Measurements from ENCODE around the gene NECAB2.

Gene NECAB2

DNA sequence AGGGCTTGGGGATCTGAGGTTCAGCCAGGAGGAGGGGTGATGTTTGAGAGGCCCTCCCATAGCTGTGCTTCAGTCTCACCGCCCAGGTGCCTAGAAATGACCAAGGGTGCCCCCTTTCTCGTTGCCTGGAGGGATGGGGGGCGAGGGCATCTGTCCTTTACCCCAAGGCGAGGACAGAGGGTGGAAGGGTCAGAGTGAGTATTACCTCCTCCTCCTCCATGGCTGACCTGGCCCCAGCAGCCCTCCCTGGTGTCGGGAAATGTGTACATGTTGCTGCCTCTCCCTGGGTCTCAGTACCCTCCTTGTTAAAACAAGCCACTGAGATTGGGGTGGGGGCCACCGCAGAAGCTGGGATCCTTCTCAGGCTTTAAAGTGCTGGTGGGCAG lies 2.4 kb downstream of the NECAB2 start:
- Histone ChIP-seq H2BK12ac (ENCODE audit: low read length) (no peak overlapping the region), H2AK5ac (ENCODE audit: low read length) (no peak overlapping the region), H3K27ac (ENCODE audit: low read depth, low read length) (no peak overlapping the region), H2BK120ac (ENCODE audit: insufficient read depth, low read length, poor library complexity) (no peak overlapping the region), H3K4me3 (ENCODE audit: low read depth, low read length) (no peak overlapping the region), H3K27me3 (ENCODE audit: insufficient read depth, low read length) (peaks cover 14% of the 10 kb centered on the region), H3K79me2 (ENCODE audit: control insufficient read depth, insufficient read depth, low read length, poor library complexity) (no peaks in the 10 kb centered on the region), H3K4ac (ENCODE audit: low read depth, low read length) (no peak overlapping the region), H2BK5ac (ENCODE audit: low read depth, low read length, poor library complexity) (no peak overlapping the region), H3K18ac (ENCODE audit: low read length) (no peak overlapping the region), H3K79me1 (ENCODE audit: low read length) (no peaks in the 10 kb centered on the region), H3K23ac (ENCODE audit: low read length) (no peak overlapping the region), H3K4me2 (ENCODE audit: low read length) (no peak overlapping the region), H3K4me1 (ENCODE audit: control insufficient read depth in 1 of 2, insufficient read depth in 2 of 2, low read length in 2 of 2) (no peaks in the 10 kb centered on the region), H4K12ac (ENCODE audit: low read depth, low read length) (no peak overlapping the region), H3K36me3 (ENCODE audit: control insufficient read depth in 1 of 2, insufficient read depth in 2 of 2, low read length in 2 of 2) (no peaks in the 10 kb centered on the region), H4K91ac (ENCODE audit: low read depth, low read length) (no peak overlapping the region), H3K14ac (ENCODE audit: low read length) (no peak overlapping the region), H2AFZ (ENCODE audit: insufficient read depth, low read length, poor library complexity) (no peak overlapping the region), H3K9ac (ENCODE audit: low read length) (no peak overlapping the region), H3K9me3 (ENCODE audit: insufficient read depth, low read depth, low read length) (peaks cover 3% of the 10 kb centered on the region), H4K8ac (ENCODE audit: low read depth, low read length) (no peak overlapping the region)
- no CpG with 5 or more reads among the region's 6 CpGs for WGBS (ENCODE audit: extremely low coverage, insufficient coverage, insufficient read length)
- no peak for DNase-seq

DNA sequence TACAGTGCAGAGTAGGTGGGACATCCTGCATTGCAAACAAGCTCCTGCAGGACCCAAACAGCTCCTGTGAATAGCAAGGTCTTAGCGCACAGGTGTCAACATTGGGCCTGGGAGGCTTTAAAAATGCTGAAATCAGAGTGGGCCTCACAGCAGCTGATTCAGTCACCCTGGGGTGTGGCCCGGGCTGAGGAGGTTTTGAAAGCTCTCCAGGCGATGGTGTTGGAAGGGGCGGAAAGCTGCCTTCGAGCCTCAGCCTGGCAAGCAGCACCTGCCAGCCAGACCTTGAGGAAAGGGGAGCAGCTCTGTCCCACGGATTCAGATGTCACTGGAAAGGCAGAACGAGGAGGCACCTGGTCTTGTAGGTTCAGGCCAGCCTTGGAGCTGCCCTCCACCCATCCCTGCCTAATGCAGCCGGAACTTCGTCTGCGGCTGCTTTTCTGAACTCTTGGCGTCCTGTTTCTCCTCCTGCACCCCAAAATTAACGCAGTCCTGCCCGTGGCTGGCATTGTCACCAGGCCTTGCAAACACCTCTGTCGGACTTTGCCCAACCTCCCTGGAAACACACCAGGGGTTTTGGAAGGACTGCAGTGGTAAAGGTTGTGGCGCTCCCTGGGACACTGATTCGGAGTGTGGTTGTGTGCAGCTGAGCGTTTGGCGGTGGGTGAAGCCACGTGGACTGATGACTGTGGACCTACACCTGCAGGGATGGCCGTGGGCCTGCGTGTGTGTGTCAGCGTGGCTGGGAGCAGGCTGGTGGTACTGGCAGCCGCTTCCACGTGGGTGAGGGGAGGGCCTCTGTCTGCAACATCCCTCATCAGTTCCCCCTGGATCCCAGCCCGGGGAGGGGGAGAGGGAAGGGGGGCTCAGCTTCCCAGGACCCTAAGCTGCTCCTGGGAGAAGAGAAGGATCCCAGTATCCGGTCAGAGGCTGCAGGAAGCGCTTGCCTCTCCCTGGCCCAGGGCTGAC lies 3.4 kb downstream of the NECAB2 start:
- H3K4me3 ChIP-seq (ENCODE audit: low read depth, low read length), result no peak overlapping the region

DNA sequence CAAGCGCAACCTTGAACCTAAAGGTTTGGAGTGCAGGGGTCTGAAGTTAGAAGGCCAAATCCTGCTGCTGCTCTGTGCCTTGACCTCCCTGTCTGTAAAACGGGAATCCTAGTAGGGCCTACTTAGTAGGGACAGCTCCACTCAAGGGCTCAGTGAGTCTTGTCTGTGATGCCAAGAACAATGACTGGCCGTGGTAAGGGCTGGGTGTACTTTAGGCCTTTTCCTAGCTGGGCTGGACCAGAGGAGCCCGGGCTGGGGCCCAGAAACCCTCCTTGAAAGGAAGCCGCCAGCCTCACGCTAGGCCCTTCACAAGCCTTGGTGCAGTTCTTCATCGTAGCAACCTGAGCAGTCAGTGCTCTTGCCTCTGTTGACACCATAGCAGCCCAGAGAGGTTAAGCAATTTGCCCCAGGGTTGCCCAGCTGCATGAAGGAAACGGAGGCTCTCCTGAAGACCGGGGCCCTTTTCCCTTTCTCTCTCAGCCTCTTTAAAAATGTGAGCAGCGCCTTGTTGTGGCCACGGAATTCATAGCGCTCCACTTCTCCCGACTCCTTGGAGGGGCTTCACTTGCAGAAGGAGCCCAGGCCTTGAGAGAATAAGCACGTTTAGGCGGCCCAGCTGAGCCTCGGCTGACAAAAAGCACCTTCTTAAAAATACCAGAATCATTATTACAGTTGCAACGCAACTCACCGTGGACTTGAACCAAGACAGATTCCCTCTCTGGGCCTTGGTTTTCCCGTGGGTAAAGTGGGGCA lies 4.4 kb downstream of the NECAB2 start:
- Histone ChIP-seq H2BK12ac (ENCODE audit: low read length) (no peak overlapping the region), H4K12ac (ENCODE audit: low read depth, low read length) (no peak overlapping the region), H3K27ac (ENCODE audit: low read depth, low read length) (no peak overlapping the region), H3K23ac (ENCODE audit: low read length) (no peak overlapping the region), H3K4me2 (ENCODE audit: low read length) (no peak overlapping the region), H3K4ac (ENCODE audit: low read depth, low read length) (no peak overlapping the region), H3K18ac (ENCODE audit: low read length) (no peak overlapping the region), H3K4me3 (ENCODE audit: low read depth, low read length) (no peak overlapping the region), H2BK5ac (ENCODE audit: low read depth, low read length, poor library complexity) (no peak overlapping the region), H2AK5ac (ENCODE audit: low read length) (no peak overlapping the region), H3K4me1 (ENCODE audit: control insufficient read depth in 1 of 2, insufficient read depth in 2 of 2, low read length in 2 of 2) (no peaks in the 10 kb centered on the region), H3K36me3 (ENCODE audit: control insufficient read depth in 1 of 2, insufficient read depth in 2 of 2, low read length in 2 of 2) (no peaks in the 10 kb centered on the region), H3K27me3 (ENCODE audit: insufficient read depth, low read length) (peaks cover 14% of the 10 kb centered on the region), H3K79me2 (ENCODE audit: control insufficient read depth, insufficient read depth, low read length, poor library complexity) (no peaks in the 10 kb centered on the region), H3K9me3 (ENCODE audit: insufficient read depth, low read depth, low read length) (peaks cover 7% of the 10 kb centered on the region), H4K8ac (ENCODE audit: low read depth, low read length) (no peak overlapping the region), H2AFZ (ENCODE audit: insufficient read depth, low read length, poor library complexity) (no peak overlapping the region), H3K14ac (ENCODE audit: low read length) (no peak overlapping the region), H3K79me1 (ENCODE audit: low read length) (no peaks in the 10 kb centered on the region), H4K91ac (ENCODE audit: low read depth, low read length) (no peak overlapping the region), H3K9ac (ENCODE audit: low read length) (no peak overlapping the region), H2BK120ac (ENCODE audit: insufficient read depth, low read length, poor library complexity) (no peak overlapping the region)
- no CpG with 5 or more reads among the region's 19 CpGs for WGBS (ENCODE audit: extremely low coverage, insufficient coverage, insufficient read length)
- no peak for DNase-seq

More for the DNA sequence above, 3.4 kb downstream of the NECAB2 start:
- no peaks in the 10 kb centered on the region for H3K4me1 ChIP-seq (ENCODE audit: control insufficient read depth in 1 of 2, insufficient read depth in 2 of 2, low read length in 2 of 2)
- WGBS (ENCODE audit: extremely low coverage, insufficient coverage, insufficient read length), result no CpG with 5 or more reads among the region's 27 CpGs
- H3K79me2 ChIP-seq (ENCODE audit: control insufficient read depth, insufficient read depth, low read length, poor library complexity), result no peaks in the 10 kb centered on the region
- no peak overlapping the region for H2AK5ac ChIP-seq (ENCODE audit: low read length)
- H3K27me3 ChIP-seq (ENCODE audit: insufficient read depth, low read length), result peaks cover 14% of the 10 kb centered on the region
- H3K79me1 ChIP-seq (ENCODE audit: low read length), result no peaks in the 10 kb centered on the region
- H3K36me3 ChIP-seq (ENCODE audit: control insufficient read depth in 1 of 2, insufficient read depth in 2 of 2, low read length in 2 of 2), result no peaks in the 10 kb centered on the region
- H2AFZ ChIP-seq (ENCODE audit: insufficient read depth, low read length, poor library complexity), result no peak overlapping the region
- no peak overlapping the region for H2BK5ac ChIP-seq (ENCODE audit: low read depth, low read length, poor library complexity)
- H2BK120ac ChIP-seq (ENCODE audit: insufficient read depth, low read length, poor library complexity), result no peak overlapping the region
- H3K23ac ChIP-seq (ENCODE audit: low read length), result no peak overlapping the region
- no peak overlapping the region for H4K12ac ChIP-seq (ENCODE audit: low read depth, low read length)
- H4K91ac ChIP-seq (ENCODE audit: low read depth, low read length), result no peak overlapping the region
- no peak overlapping the region for H3K4ac ChIP-seq (ENCODE audit: low read depth, low read length)
- DNase-seq, result no peak
- H3K18ac ChIP-seq (ENCODE audit: low read length), result no peak overlapping the region
- no peak overlapping the region for H2BK12ac ChIP-seq (ENCODE audit: low read length)
- no peak overlapping the region for H3K9ac ChIP-seq (ENCODE audit: low read length)
- no peak overlapping the region for H3K4me2 ChIP-seq (ENCODE audit: low read length)
- no peak overlapping the region for H4K8ac ChIP-seq (ENCODE audit: low read depth, low read length)
- H3K14ac ChIP-seq (ENCODE audit: low read length), result no peak overlapping the region
- peaks cover 4% of the 10 kb centered on the region for H3K9me3 ChIP-seq (ENCODE audit: insufficient read depth, low read depth, low read length)
- no peak overlapping the region for H3K27ac ChIP-seq (ENCODE audit: low read depth, low read length)

DNA sequence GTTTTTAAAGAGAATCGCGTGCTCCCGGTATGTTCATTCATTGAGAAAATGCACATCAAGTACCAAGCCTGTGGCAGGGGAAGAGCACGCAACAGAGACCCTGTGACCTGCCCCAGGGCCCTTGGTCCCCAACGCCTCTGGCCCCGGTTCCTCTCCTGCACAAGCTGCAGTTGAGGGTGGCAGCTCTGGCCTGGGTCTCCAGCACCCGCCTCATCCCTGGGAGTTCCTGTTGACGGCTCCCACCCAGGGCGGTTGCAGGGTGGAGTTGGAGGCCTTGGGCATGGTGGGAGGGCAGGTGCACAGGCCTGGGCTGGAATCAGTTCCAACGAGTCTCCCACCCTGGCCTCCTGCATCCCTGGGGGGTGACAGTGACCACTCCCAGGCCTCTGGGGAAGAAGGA lies 5.0 kb downstream of the NECAB2 start:
- peaks cover 9% of the 10 kb centered on the region for H3K9me3 ChIP-seq (ENCODE audit: insufficient read depth, low read depth, low read length)
- no peak overlapping the region for H3K4me3 ChIP-seq (ENCODE audit: low read depth, low read length)
- no peaks in the 10 kb centered on the region for H3K36me3 ChIP-seq (ENCODE audit: control insufficient read depth in 1 of 2, insufficient read depth in 2 of 2, low read length in 2 of 2)
- H2AFZ ChIP-seq (ENCODE audit: insufficient read depth, low read length, poor library complexity), result no peak overlapping the region
- no CpG with 5 or more reads among the region's 10 CpGs for WGBS (ENCODE audit: extremely low coverage, insufficient coverage, insufficient read length)
- H3K18ac ChIP-seq (ENCODE audit: low read length), result no peak overlapping the region
- H3K23ac ChIP-seq (ENCODE audit: low read length), result no peak overlapping the region
- H3K9ac ChIP-seq (ENCODE audit: low read length), result no peak overlapping the region
- H2BK12ac ChIP-seq (ENCODE audit: low read length), result no peak overlapping the region
- H4K12ac ChIP-seq (ENCODE audit: low read depth, low read length), result no peak overlapping the region
- no peak overlapping the region for H2BK5ac ChIP-seq (ENCODE audit: low read depth, low read length, poor library complexity)
- H3K4me2 ChIP-seq (ENCODE audit: low read length), result no peak overlapping the region
- no peaks in the 10 kb centered on the region for H3K79me2 ChIP-seq (ENCODE audit: control insufficient read depth, insufficient read depth, low read length, poor library complexity)
- H2AK5ac ChIP-seq (ENCODE audit: low read length), result no peak overlapping the region
- H4K91ac ChIP-seq (ENCODE audit: low read depth, low read length), result no peak overlapping the region
- H3K79me1 ChIP-seq (ENCODE audit: low read length), result no peaks in the 10 kb centered on the region
- no peaks in the 10 kb centered on the region for H3K4me1 ChIP-seq (ENCODE audit: control insufficient read depth in 1 of 2, insufficient read depth in 2 of 2, low read length in 2 of 2)
- no peak for DNase-seq
- no peak overlapping the region for H2BK120ac ChIP-seq (ENCODE audit: insufficient read depth, low read length, poor library complexity)
- no peak overlapping the region for H3K4ac ChIP-seq (ENCODE audit: low read depth, low read length)
- peaks cover 14% of the 10 kb centered on the region for H3K27me3 ChIP-seq (ENCODE audit: insufficient read depth, low read length)
- no peak overlapping the region for H3K14ac ChIP-seq (ENCODE audit: low read length)
- H4K8ac ChIP-seq (ENCODE audit: low read depth, low read length), result no peak overlapping the region
- no peak overlapping the region for H3K27ac ChIP-seq (ENCODE audit: low read depth, low read length)

Measured in trophoblast cell (in vitro differentiated cells and primary cell).